Brain pericyte (primary cell): ENCODE data around the gene MRPL16.
"Not testable (repeated sequence)": the region's sequence is repeated elsewhere in the genome, so short reads cannot be mapped to it uniquely, and the experiment has no call there.

Experiments
- DNase-seq: peaks from one replicate; pipeline ENCODE4 v3.0.0-alpha.2; 2012; ENCODE audit warnings: low read depth, low spot score

The MRPL16 gene

GRCh38 chr11:59810189-59810910, at the start of gene MRPL16:
Gene MRPL16, minus strand, starts transcription at chr11:59810778. Its CDS starts 120 bp downstream, at chr11:59810658.
- peak; percentile 51 for DNase-seq

DNA sequence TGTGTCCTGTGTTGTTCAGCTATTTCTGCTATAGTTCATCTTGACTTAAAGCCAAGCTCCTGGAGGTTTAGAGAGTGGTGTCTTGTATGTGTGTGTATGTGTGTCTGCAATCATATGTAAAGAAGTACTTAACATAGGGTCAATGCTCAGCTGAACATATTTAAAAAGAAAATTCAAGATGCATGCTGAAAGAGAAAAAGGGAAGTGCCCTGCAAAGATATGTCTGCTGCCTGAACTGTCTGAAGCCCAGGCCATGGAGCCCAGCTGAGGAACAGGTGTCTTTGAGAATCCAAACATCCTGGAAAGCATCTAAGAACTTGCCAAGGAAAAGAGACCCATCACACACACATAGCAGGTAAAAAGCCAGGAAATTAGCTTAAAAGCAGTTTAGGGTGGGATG, 49.1 kb upstream of the MRPL16 start:
- DNase-seq: no peak

DNA sequence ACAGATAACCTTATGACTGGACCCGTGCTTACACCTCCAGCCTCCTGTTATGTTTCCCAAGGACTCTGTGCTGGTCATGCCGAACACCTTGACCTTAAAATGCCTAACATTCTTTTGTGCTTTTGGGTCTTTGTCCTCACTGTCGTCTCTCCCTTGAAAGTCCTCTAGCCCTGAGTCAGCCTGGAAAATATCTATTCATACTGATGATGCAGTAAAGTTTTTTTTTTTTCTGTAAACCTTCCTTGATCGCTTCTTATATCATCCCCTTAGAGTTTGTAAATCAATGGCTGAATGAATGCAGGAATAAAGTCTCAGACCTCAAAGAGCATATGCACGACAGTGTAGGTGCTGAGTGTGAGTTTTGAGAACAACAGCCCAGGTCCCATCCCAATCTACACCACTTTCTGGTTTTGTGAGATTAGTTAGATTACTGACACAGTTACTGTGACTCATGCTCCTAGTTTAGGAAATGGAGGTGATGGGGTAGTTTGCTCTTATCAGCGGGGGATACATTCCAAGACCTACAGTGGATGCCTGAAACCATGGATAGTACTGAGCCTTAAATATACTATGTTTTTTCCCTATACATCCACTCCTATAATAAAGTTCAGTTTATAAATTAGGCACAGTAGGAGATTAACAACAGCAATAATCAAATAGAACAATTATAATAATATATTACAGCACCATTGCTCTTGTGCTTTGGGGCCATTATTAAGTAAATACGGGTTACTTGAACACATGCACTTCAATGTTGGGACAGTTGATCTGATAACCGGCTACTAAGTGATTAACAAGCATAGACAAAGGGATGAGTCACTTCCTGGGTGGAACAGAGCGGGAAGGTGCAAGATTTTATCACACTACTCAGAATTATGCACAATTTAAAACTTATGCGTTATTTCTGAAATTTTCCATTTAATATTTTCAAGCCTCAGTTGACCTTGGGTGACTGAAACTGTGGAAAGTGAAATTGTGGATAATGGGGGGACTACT, 47.2 kb upstream of the MRPL16 start:
- no peak for DNase-seq

DNA sequence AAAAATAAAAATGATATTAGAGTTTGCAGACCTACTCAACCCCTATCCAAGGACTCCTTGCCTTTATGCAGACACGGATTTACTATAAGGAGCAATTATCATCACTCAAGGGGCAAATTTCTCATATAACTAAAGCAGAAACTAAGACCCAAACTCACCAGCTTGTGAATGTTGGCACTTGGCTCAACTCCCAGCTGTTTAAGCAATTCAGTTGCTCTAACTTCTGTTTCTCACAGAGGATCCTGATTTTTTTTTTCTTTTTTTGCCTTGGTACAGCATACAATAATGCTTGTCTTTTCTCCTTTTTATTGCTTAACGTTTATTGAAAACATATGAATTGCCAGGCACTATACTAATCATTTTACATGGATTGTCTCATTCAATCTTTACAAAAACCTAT, 44.3 kb upstream of the MRPL16 start:
- no peak for DNase-seq

- not testable (repeated sequence) for DNase-seq
Measured at GRCh38 chr11:59851416-59851815, 40.8 kb upstream of the MRPL16 start.

- not testable (repeated sequence) for DNase-seq
Measured at GRCh38 chr11:59849551-59849950, 39.0 kb upstream of the MRPL16 start.

- no peak for DNase-seq
Measured at GRCh38 chr11:59849129-59849528, 38.6 kb upstream of the MRPL16 start.

DNA sequence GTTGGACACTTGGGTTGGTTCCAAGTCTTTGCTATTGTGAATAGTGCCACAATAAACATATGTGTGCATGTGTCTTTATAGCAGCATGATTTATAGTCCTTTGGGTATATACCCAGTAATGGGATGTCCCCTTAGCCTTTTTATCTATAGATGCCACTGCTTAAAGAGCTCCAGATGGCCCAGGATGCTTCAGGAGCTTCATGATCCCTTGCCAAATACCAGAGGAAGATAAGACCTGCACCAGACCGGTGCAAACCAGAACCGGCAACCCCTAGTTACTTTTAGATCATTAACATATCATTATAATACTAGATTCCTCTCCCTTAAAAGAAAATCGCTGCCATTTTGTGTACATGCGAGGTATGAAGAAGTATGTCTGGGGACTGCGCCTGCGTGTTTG, 37.9 kb upstream of the MRPL16 start:
- DNase-seq: not testable (repeated sequence)

- no peak for DNase-seq
Measured at GRCh38 chr11:59847626-59848025, 37.0 kb upstream of the MRPL16 start.

- no peak for DNase-seq
Measured at GRCh38 chr11:59846556-59846955, 36.0 kb upstream of the MRPL16 start.

- DNase-seq: no peak
Measured at GRCh38 chr11:59845399-59845798, 34.8 kb upstream of the MRPL16 start, which contains the start of gene CBLIF. Gene CBLIF, minus strand, starts transcription at chr11:59845499. Its CDS starts 46 bp downstream, at chr11:59845453.

DNA sequence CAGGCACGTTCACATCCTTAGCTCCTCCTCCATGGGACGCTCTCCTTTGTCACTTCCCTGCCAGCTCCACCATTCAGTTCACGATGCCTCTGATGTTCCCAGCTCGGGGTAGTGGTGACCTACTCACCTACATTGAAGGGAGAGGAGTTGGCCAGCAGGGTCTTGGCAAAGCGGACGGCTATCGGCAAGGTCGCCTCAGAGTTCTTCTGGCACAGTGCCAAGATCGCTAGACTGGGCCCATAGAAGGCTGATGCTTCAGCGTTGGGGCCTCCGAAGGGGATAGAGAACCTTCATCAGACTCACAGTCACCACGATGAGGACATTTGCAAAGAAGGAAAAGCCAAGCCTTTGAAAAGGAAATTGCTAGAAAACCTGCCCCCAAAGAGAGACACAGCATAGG, 31.7 kb upstream of the MRPL16 start:
- DNase-seq: no peak

- no peak for DNase-seq
Measured at GRCh38 chr11:59841514-59841913, 30.9 kb upstream of the MRPL16 start.

- DNase-seq: no peak
Measured at GRCh38 chr11:59839615-59840014, 29.0 kb upstream of the MRPL16 start.

DNA sequence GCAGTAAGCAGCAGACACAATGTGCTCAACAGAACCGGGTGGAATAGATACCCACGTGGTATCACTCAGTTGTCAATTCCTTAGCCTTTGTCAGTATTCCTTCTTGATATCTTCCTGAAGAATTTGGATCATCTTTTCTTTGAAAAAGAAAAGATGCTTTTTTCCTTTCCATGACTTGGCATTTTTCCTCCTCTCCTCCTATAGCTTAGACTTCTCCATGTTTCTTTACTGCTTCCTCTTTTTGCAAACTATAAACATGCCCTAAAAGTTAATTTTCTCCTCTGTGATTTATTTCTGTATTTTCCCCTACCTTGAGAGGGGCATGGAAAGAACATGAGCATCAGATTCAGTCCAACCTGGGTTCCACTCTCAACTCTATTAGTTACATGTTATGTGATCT, 23.0 kb upstream of the MRPL16 start:
- no peak for DNase-seq

GRCh38 chr11:59829358-59829757, 18.8 kb upstream of the MRPL16 start:
- no peak for DNase-seq

DNA sequence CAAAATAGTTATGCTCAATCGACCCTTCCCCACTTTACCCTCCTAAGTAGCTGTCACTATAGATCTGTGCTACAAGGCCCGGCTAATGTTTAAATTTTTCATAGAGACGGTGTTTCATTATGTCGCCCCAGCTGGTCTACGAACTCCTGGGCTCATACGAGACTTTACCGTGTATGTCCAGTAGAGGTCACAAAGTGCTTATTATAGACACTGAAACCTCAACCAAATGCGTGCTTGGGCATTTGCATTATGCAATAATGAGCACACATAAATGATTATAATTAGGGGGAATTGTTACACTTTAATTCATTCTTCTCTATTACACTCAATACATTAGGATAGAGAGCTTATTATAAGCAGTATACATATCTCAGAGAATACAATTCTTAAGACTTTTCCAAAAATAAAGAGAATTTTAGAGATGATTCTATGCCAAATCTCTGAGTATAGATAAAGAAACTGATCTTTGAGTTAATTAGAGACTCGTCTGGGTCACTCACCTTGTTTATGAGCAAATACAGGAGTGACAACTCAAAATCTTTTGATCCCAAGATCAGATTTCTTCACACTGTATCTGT, 12.5 kb upstream of the MRPL16 start:
- no peak for DNase-seq

GRCh38 chr11:59818572-59818971, 8.0 kb upstream of the MRPL16 start:
- DNase-seq: no peak

DNA sequence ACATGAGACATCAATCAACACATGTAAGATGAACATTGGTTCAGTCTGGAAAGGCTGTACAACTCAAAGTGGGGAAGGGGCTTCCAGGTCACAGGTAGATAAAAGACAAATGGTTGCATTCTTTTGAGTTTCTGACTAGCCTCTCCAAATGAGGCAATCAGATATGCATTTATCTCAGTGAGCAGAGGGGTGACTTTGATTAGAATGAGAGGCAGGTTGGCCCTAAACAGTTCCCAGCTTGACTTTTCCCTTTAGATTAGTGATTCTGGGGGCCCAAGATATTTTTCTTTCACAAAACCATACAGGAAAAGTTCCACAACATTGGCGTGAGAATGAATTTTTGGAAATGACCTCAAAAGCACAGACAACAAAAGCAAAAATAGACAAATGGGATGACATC, 5.9 kb upstream of the MRPL16 start:
- not testable (repeated sequence) for DNase-seq

DNA sequence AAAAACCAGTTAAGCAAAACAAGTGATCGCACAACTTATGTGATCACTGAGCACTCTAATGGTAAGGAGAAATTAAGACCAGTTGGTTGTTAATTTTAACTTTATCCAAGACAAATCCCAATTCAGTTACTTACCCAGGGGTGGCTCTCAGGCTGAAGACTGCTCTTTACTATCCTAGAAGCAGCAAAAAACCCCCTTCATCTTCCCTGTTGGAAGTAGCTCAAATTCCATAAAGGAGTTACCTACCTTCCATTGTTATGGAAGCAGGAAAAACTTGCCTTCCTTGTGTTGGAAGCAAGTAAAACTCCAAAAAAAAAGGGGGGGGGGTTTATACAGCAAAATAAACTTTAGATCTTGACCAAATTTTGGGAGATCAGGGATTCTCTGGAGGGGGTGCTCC, 5.2 kb upstream of the MRPL16 start:
- no peak for DNase-seq

- no peak for DNase-seq
Measured at GRCh38 chr11:59814021-59814420, 3.4 kb upstream of the MRPL16 start.

DNA sequence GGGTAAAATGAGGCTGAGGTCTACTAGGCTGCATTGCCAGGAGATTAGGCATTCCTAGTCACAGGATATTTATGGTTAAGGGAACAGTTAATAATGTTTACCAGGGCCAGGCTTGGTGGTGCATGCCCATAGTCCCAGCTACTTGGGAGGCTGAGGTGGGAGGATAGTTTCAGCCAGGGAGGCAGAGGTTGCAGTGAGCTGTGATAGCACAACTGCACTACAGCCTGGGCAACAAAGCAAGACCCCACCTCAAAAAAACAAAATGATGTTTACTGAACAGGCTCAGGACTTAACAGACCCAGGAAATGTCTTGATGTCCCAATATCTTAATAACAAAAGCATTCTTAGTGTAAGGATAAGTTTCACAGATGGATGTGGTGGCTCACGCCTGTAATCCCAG, 2.8 kb upstream of the MRPL16 start:
- DNase-seq: no peak
